Cardiac septum (tissue), 1 donor: ENCODE data around the gene UTF1. TPM values are rescaled to one million over a fixed set of nuclear protein-coding genes. Genes with fewer than 3 reads are reported as not detected.
"Not testable (repeated sequence)": the region's sequence is repeated elsewhere in the genome, so short reads cannot be mapped to it uniquely, and the experiment has no call there.

Experiments
- DNase-seq: peaks from one replicate; pipeline ENCODE4 v3.0.0-alpha.2; 2020; ENCODE audit warnings: low spot score
- intact Hi-C: fragments of 100-400 bp; cut with DNase I; formaldehyde crosslinking; loops from one replicate; pipeline ENCODE4 v1.14.0; 2022
- total RNA-seq: library from RNA; stranded (reverse); fragmentation: NEBNext Ultra II Directional; extraction: Animal tissue kit (Norgen Biotek cat#: 25700); gene quantifications from one replicate; pipeline ENCODE4 v1.2.1, GENCODE V29; 2021
- donor health status: DM: no; HTN: no; CAD: no.

UTF1 gene
- total RNA-seq, 1 donor from 2014 or later, result not detected

- DNase-seq, result peak; percentile 94
These were observed 27.6 kb downstream of the UTF1 start for GRCh38 chr10:133257489-133258065.

GRCh38 chr10:133258066-133258817 lies 28.2 kb downstream of the UTF1 start:
- intact Hi-C loops, result loop anchor here (10.0 kb wide), 1 partner anchor 113 kb away; no protein-coding TSS in a partner anchor
- no peak for DNase-seq

More at GRCh38 chr10:133257489-133258065, 27.6 kb downstream of the UTF1 start:
- intact Hi-C loops, result loop anchor here (10.0 kb wide), 1 partner anchor 113 kb away; no protein-coding TSS in a partner anchor

DNA sequence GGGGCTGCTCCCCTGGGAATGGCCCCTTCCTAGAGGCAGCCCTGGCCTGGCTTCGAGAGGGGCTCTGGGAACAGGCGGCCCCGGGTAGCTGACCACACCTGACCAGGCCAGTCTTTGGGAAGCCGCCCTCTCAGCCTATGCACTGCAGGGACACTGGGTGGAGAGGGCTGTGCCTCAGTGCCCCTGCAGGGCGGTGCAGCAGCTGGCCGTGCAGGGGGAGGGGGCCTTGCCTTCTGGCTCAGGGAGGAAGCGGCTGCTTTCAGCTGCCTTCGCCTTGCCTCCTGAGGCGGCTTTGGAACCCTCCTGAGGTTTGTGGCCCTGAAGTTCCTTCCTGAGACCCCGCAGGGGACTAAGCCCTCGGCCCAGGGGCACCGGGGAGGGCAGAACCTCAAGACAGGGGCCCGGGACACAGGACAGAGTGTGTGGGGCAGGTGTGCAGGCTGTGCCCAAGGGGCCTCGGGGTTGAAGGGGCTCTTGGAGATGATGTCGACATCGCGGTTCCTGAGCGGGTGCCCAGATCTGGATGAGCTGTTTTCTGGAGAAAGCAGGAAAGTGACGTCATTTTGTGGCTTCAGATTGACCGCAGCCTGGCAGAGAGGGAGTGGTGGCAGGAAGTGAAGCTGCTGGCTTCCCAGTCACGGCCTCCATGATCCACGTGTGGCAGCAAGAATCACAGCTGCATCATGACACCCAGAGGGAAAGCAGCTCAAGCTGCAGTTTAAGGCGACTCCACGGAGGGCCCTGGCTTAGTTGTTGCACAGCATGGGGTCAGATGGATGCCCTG lies 29.0 kb downstream of the UTF1 start:
- intact Hi-C loops, result loop anchor here (10.0 kb wide), 1 partner anchor 114 kb away; no protein-coding TSS in a partner anchor
- peak; percentile 92 for DNase-seq

- intact Hi-C loops, result loop anchor here (10.0 kb wide), 1 partner anchor 115 kb away; no protein-coding TSS in a partner anchor
- DNase-seq, result no peak
These were observed 29.6 kb downstream of the UTF1 start for GRCh38 chr10:133259602-133259989.

DNA sequence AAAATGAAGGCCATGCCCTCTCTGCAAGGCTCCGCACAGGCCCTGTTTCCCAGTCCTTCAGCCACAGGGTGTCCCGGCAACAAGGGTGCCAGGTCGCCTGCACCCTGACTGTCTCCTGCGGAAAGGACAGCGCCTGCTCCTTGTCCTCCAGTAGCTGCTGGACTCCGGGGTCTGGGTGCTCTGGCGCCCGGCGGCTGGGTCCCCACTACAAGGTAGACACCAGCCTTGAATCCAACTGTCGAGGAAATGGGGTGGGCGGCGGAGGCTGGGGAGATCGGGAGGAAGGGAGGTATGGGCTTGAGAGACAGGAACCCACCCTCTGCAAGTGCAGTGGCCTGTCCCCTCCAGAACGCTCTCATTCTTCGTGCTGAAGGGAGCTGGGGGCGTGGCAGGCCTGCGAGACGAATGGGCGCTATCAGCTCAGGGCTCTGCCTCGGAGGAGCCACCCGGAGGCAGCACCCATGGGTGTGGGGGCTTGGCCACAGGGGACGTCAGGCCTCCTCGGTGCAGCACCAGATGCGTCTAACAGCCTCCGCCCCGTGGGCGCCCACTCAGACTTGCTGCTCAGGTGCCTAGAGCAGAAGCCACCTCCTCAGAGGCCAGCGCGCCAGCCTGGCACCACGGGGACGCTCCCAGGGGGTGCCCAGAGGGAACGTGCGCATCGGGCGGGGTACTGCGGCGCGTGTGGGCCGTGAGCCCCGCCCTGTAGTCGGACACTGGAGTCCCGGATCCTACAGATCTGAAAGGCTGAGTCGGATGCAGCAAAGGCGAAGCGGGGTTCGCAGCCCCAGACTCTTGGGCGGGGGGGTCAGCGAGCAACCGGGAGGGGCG lies 31.1 kb downstream of the UTF1 start:
- DNase-seq, result no peak
- intact Hi-C loops, result loop anchor here (5.0 kb wide), 1 partner anchor 46 kb away; the partner anchor contains the start of genes TUBGCP2 and ZNF511

DNA sequence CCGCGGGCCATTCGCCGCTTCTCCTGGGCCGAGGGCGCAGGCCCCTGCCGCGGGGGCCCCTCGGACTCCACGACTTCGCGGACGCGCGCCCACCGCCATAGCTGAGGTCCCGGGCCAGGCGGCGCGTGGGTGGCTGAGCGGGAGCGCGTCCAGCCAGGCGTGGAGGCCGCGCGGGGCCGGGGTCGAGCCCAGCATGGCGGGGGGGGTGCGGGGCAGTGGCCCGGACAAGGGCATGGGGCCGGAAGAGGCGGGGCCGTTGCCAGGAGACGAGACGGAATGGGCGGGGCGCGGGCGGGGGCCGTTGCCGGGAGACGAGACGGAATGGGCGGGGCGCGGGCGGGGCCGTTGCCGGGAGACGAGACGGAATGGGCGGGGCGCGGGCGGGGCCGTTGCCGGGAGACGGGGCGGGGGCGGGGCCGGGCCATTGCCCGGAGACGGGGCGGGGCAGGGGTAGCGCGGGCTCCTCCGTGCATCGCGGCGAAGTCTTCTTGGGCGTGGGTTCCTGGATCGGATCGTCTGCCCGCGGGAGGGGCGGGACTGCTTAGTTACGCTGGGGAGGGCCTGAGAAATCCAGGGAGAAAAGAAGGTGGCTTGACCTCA lies 31.8 kb downstream of the UTF1 start:
- peak; percentile 97 for DNase-seq
- intact Hi-C loops, result loop anchor here (5.0 kb wide), 1 partner anchor 45 kb away; the partner anchor contains the start of genes TUBGCP2 and ZNF511

- no peak for DNase-seq
- intact Hi-C loops, result loop anchor here (5.0 kb wide), 1 partner anchor 45 kb away; the partner anchor contains the start of genes TUBGCP2 and ZNF511
These were observed 32.7 kb downstream of the UTF1 start for GRCh38 chr10:133262696-133263095.

DNA sequence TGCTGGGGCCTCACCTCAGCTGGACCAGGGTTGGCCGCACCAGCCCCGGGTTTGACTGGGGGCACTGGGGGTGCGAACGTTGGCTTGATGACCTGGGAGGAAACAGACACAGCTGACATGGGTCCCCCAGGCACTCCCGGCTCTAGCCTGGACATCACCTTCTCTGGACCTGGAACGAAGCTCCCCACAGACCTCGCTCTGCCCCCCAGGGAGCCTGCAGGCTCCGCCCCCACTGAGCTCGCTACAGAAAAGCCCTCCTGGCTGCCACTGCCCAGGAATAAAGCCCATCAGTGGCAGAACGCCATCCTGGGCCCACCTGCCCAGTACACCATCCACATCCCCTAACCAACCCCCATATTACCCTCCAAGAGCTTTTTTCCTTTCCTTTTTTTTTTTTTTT lies 33.7 kb downstream of the UTF1 start:
- DNase-seq, result no peak
- intact Hi-C loops, result loop anchor here (5.0 kb wide), 1 partner anchor 44 kb away; the partner anchor contains the start of genes TUBGCP2 and ZNF511

GRCh38 chr10:133264461-133264860 lies 34.4 kb downstream of the UTF1 start:
- intact Hi-C loops, result loop anchor here (5.0 kb wide), 1 partner anchor 43 kb away; the partner anchor contains the start of genes TUBGCP2 and ZNF511
- DNase-seq, result no peak

- intact Hi-C loops, DNase-seq: not testable (repeated sequence)
These were observed 35.0 kb downstream of the UTF1 start for GRCh38 chr10:133265052-133265451.

GRCh38 chr10:133266056-133266795 lies 36.2 kb downstream of the UTF1 start:
- intact Hi-C loops, result no loop called here
- no peak for DNase-seq

- DNase-seq, result no peak
- intact Hi-C loops, result no loop called here
These were observed 37.3 kb downstream of the UTF1 start for GRCh38 chr10:133267293-133267692.

DNA sequence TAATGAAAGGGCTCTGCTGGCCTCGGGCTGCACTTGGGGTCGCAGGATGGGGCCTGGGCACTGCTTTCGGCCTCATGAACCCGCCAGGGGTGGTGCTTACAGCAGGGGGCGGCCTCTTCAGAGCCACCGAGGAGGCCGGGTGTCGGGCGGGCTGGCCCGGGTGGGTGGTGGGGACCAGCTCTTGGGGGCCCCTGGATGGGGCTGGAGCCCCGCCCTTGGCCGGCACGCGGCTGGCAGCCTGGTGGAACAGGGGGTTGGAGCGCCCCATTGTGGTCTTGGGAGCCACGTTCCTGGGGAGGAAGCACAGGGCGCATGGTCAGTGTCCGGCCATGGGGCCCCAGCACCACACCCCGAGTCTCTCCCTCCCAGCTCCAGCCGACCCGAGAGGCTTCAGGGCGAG lies 37.8 kb downstream of the UTF1 start:
- DNase-seq, result no peak
- intact Hi-C loops, result no loop called here

DNA sequence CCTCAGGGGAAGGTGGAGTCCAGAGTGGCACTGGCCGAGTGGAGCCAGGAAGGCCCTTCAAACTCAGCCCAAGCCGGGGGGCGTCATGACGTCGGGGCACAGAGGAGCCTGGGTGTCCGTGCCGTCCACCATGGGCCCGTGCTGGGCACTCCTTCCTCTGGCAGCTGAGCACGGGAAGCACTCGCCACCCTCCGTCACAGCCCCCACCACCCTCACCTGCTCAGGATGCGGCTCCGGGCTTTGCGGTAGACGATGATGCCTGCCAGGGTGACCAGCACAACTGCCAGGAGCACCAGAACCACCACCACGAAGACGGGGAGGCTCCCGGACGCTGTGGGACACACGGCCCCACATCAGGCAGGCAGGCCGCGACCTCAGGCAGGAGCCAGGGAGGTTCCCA lies 38.5 kb downstream of the UTF1 start:
- no peak for DNase-seq
- intact Hi-C loops, result no loop called here

GRCh38 chr10:133269367-133269766 lies 39.4 kb downstream of the UTF1 start:
- no peak for DNase-seq
- intact Hi-C loops, result no loop called here

DNA sequence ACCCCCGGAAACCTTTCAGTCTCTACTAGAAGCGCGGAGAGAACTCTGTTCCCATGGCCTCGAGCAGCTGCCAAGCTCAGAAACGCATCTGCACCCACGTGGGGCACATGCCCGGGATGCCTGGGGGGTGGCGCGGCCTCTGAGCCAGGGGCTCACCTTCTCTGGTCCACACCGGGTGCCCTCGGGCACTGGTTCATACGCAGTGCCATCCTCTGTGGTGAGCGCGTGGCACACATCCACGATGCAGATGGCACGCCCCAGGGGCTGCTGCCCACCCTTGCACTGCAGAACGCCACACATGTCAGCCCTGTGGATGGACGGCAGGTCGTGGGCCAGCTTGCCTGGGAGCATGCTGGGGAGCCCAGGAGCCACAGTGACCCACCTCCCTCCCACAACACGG lies 40.2 kb downstream of the UTF1 start:
- no peak for DNase-seq
- intact Hi-C loops, result no loop called here

DNA sequence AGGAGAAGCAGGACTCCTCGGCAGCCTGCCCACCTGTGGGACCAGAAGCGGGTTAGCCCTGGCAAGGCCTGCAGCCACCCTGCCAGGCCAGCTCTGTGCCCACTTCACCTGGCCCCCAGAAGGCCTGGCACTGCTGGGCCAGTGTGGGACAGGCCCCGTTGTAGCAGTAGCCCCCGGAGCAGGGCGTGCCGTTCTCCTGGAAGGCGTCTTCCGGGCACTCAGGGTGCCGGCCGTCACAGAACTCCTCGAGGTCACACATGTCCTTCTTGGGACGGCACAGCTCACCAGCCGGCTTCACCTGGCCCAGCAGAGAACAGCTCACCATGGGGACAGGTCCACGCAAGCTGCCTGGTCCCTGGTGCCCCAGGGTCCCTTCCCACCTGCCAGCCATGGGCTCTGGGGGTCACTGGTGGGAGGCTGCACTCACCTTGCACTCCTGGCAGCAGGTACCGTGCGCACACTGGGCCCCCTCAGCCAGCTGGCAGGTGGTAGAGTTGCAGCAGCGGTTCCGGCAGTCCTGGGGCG lies 40.8 kb downstream of the UTF1 start:
- no peak for DNase-seq
- intact Hi-C loops, result no loop called here
